Kidney (tissue), 14 donors: ENCODE data around the gene SF3B3. TPM values are rescaled to one million over a fixed set of nuclear protein-coding genes. Genes with fewer than 3 reads are reported as not detected.

ENCODE experiments used
- DNase-seq, 5 donors: peaks; one replicate each; pipeline ENCODE4 v3.0.0-alpha.2; 2013 to 2020
- FAIRE-seq: peaks from 2 replicates; lab custom pipeline; 2012; peaks lifted over from hg19 to GRCh38; lab: Jason Lieb, UNC
- H3K27ac ChIP-seq, 2 donors: one replicate each; pipeline ENCODE4 v1.7.0; 2013; ENCODE audit warnings: low read depth in 2 of 2, low read length in 2 of 2, inconsistent platforms in 1 of 2
- H3K27me3 ChIP-seq: one replicate; pipeline ENCODE4 v1.7.1; 2013; ENCODE audit warnings: low read length, inconsistent platforms; ENCODE audit not compliant: control insufficient read depth, insufficient read depth
- H3K36me3 ChIP-seq, 3 donors: one replicate each; pipeline versions ENCODE4 v1.7.0 to v1.7.1; 2013; ENCODE audit warnings: low read length in 3 of 3, control low read depth in 1 of 3, inconsistent platforms in 1 of 3; ENCODE audit not compliant: insufficient read depth in 3 of 3, control insufficient read depth in 2 of 3
- H3K4me1 ChIP-seq, 3 donors: one replicate each; pipeline versions ENCODE4 v1.7.0 to v1.7.1; 2013; ENCODE audit warnings: low read length in 3 of 3, inconsistent platforms in 1 of 3, low read depth in 1 of 3; ENCODE audit not compliant: control insufficient read depth in 2 of 3, insufficient read depth in 2 of 3
- H3K4me3 ChIP-seq, 3 donors: one replicate each; pipeline versions ENCODE4 v1.7.0 to v1.8.1; 2013; ENCODE audit warnings: low read length in 3 of 3, control low read depth in 1 of 3, inconsistent platforms in 1 of 3
- H3K9ac ChIP-seq, 3 donors: one replicate each; pipeline versions ENCODE4 v1.7.0 to v1.7.1; 2013; ENCODE audit warnings: low read length in 3 of 3, control low read depth in 1 of 3, inconsistent platforms in 1 of 3
- H3K9me3 ChIP-seq, 3 donors: one replicate each; pipeline versions ENCODE4 v1.7.0 to v1.7.1; 2013; ENCODE audit warnings: low read length in 3 of 3, control low read depth in 1 of 3, inconsistent platforms in 1 of 3; ENCODE audit not compliant: control insufficient read depth in 2 of 3, insufficient read depth in 1 of 3
- CTCF ChIP-seq: IDR thresholded peaks from 3 replicates; pipeline ENCODE4 v1.5.1; 2012; ENCODE audit warnings: mild to moderate bottlenecking, moderate library complexity, borderline replicate concordance; ENCODE audit not compliant: insufficient read depth; ENCODE audit errors: extremely low read depth
- intact Hi-C: fragments of 100-400 bp; cut with DNase I; formaldehyde crosslinking; loops from one replicate; pipeline ENCODE4 v1.11.1; 2022
- polyA plus RNA-seq: library from polyadenylated mRNA; stranded (reverse); fragments of 350-450 nt; fragmentation: Illumina TruSeq; extraction: RNeasy Lipid Tissue Mini Kit (QIAGEN cat#74804); gene quantifications from one replicate; pipeline ENCODE4 v1.2.3, GENCODE V29; 2014; ENCODE audit warnings: low read depth, low replicate concordance; ENCODE audit not compliant: insufficient read depth
- total RNA-seq: library from RNA; stranded (reverse); fragmentation: NEBNext Ultra II Directional; extraction: Animal tissue kit (Norgen Biotek cat#: 25700); gene quantifications from one replicate; pipeline ENCODE4 v1.2.1, GENCODE V29; 2021
- donor health status: control.
- donor health status: control.
- donor health status: control.
- donor health status: control.
- donor health status: control.
- donor health status: DM: yes; HTN: yes; CAD: no.
- donor health status: Normal renal cell carcinoma (clear cell type).

SF3B3 gene
- total and polyA plus RNA-seq, 2 donors from 2014 or later, result 92.9 to 246 TPM

- no peak for FAIRE-seq
- TF ChIP-seq CTCF, result no peak
- no peak for DNase-seq
- Histone ChIP-seq H3K9ac (no peak overlapping the region), H3K9me3 (no peaks in the 10 kb centered on the region), H3K4me3 (no peak overlapping the region), H3K36me3 (peaks cover 20 to 78% (median 67%) of the 10 kb centered on the region in 3 donors), H3K4me1 (peaks cover 0 to under 1% (median 0%) of the 10 kb centered on the region in 3 donors), H3K27ac (no peak overlapping the region), H3K27me3 (no peaks in the 10 kb centered on the region)
- intact Hi-C loops, result no loop called here
Measured at GRCh38 chr16:70568601-70569237, 45.1 kb downstream of the SF3B3 start.

GRCh38 chr16:70569752-70570151 lies 46.1 kb downstream of the SF3B3 start:
- FAIRE-seq (no peak), DNase-seq (no peak)
- intact Hi-C loops, result no loop called here
- Histone ChIP-seq H3K9ac (no peak overlapping the region), H3K36me3 (peaks cover 15 to 68% (median 60%) of the 10 kb centered on the region in 3 donors), H3K9me3 (no peaks in the 10 kb centered on the region), H3K27me3 (no peaks in the 10 kb centered on the region), H3K4me3 (no peak overlapping the region), H3K27ac (no peak overlapping the region), H3K4me1 (peaks cover 0 to 2% (median 0%) of the 10 kb centered on the region in 3 donors)
- TF ChIP-seq CTCF, result no peak

GRCh38 chr16:70570967-70571570 lies 47.5 kb downstream of the SF3B3 start:
- no peak overlapping the region for H3K9ac ChIP-seq
- H3K36me3 ChIP-seq, result peaks cover 14 to 57% (median 51%) of the 10 kb centered on the region in 3 donors
- no peaks in the 10 kb centered on the region for H3K27me3 ChIP-seq
- FAIRE-seq (no peak), DNase-seq (no peak)
- no peak overlapping the region for H3K27ac ChIP-seq
- H3K9me3 ChIP-seq, result no peaks in the 10 kb centered on the region
- intact Hi-C loops, result no loop called here
- H3K4me1 ChIP-seq, result peaks cover 0 to 2% (median 0%) of the 10 kb centered on the region in 3 donors
- H3K4me3 ChIP-seq, result no peak overlapping the region
- TF ChIP-seq CTCF, result no peak
